H9 (cell line): Measurements from ENCODE around the gene VWA1. TPM values are rescaled to one million over a fixed set of nuclear protein-coding genes. Genes with fewer than 3 reads are reported as not detected.

Source experiments
- DNase-seq: peaks from one replicate; pipeline ENCODE4 v3.0.0-alpha.2; 2017
- H2AFZ ChIP-seq: one replicate; pipeline ENCODE4 v1.6.1; 2013; ENCODE audit warnings: mild to moderate bottlenecking, low read length, control low read depth, moderate library complexity
- H2AK5ac ChIP-seq: 2 replicates; pipeline ENCODE4 v1.6.1; 2013; ENCODE audit warnings: low read length, control low read depth, mixed read lengths; ENCODE audit not compliant: insufficient read length
- H2BK120ac ChIP-seq: one replicate; pipeline ENCODE4 v1.6.1; 2013; ENCODE audit warnings: low read depth, mild to moderate bottlenecking, low read length, control low read depth, inconsistent platforms; ENCODE audit not compliant: poor library complexity, severe bottlenecking
- H2BK12ac ChIP-seq: 2 replicates; pipeline ENCODE4 v1.6.1; 2013; ENCODE audit warnings: low read length, control low read depth, mixed read lengths, low read depth; ENCODE audit not compliant: insufficient read length
- H2BK15ac ChIP-seq: 2 replicates; pipeline ENCODE4 v1.6.1; 2013; ENCODE audit warnings: low read depth, low read length, control low read depth
- H2BK20ac ChIP-seq: one replicate; pipeline ENCODE4 v1.6.1; 2013; ENCODE audit warnings: low read depth, mild to moderate bottlenecking, low read length, control low read depth, inconsistent platforms; ENCODE audit not compliant: poor library complexity, severe bottlenecking
- H2BK5ac ChIP-seq: 2 replicates; pipeline ENCODE4 v1.6.1; 2013; ENCODE audit warnings: low read length, control low read depth, mixed read lengths; ENCODE audit not compliant: insufficient read length
- H3K14ac ChIP-seq: 2 replicates; pipeline ENCODE4 v1.6.1; 2013; ENCODE audit warnings: low read length, control low read depth; ENCODE audit not compliant: insufficient read depth
- H3K18ac ChIP-seq: 2 replicates; pipeline ENCODE4 v1.6.1; 2013; ENCODE audit warnings: low read depth, mild to moderate bottlenecking, mixed read lengths, low read length, control low read depth; ENCODE audit not compliant: insufficient read length
- H3K23ac ChIP-seq: 2 replicates; pipeline ENCODE4 v1.6.1; 2013; ENCODE audit warnings: low read length, control low read depth, mixed read lengths, low read depth; ENCODE audit not compliant: insufficient read length
- H3K23me2 ChIP-seq: 2 replicates; pipeline ENCODE4 v1.6.1; 2013; ENCODE audit warnings: low read depth, mild to moderate bottlenecking, mixed read lengths, low read length, control low read depth; ENCODE audit not compliant: insufficient read length, poor library complexity, severe bottlenecking
- H3K27ac ChIP-seq: 2 replicates; pipeline ENCODE4 v1.5.1; 2013; ENCODE audit warnings: low read length, control low read depth, mixed read lengths, low read depth; ENCODE audit not compliant: insufficient read length
- H3K27me3 ChIP-seq: 2 replicates; pipeline ENCODE4 v1.6.1; 2013; ENCODE audit warnings: low read length, control low read depth, inconsistent platforms; ENCODE audit not compliant: insufficient read depth
- H3K4ac ChIP-seq: 2 replicates; pipeline ENCODE4 v1.6.1; 2013; ENCODE audit warnings: low read depth, mild to moderate bottlenecking, control low read depth, inconsistent platforms, low read length, moderate library complexity
- H3K4me1 ChIP-seq: 2 replicates; pipeline ENCODE4 v1.6.1; 2013; ENCODE audit warnings: low read length, control low read depth, inconsistent platforms; ENCODE audit not compliant: insufficient read depth
- H3K4me2 ChIP-seq: 2 replicates; pipeline ENCODE4 v1.6.1; 2013; ENCODE audit warnings: low read length, control low read depth, mixed read lengths; ENCODE audit not compliant: insufficient read length, insufficient read depth
- H3K56ac ChIP-seq: 2 replicates; pipeline ENCODE4 v1.6.1; 2013; ENCODE audit warnings: low read depth, mild to moderate bottlenecking, mixed read lengths, low read length, control low read depth; ENCODE audit not compliant: insufficient read length
- H3K79me1 ChIP-seq: 2 replicates; pipeline ENCODE4 v1.6.1; 2013; ENCODE audit warnings: low read depth, mild to moderate bottlenecking, moderate library complexity, low read length, control low read depth, inconsistent platforms; ENCODE audit not compliant: insufficient read depth, poor library complexity, severe bottlenecking
- H3K79me2 ChIP-seq: 2 replicates; pipeline ENCODE4 v1.6.1; 2013; ENCODE audit warnings: low read length, control low read depth, inconsistent platforms; ENCODE audit not compliant: insufficient read depth
- H3K9ac ChIP-seq: 2 replicates; pipeline ENCODE4 v1.6.1; 2013; ENCODE audit warnings: low read length, control low read depth, mixed read lengths; ENCODE audit not compliant: insufficient read length; ENCODE audit errors: extremely low read depth
- H3K9me3 ChIP-seq: one replicate; pipeline ENCODE4 v1.6.1; 2013; ENCODE audit warnings: low read depth, low read length, inconsistent platforms; ENCODE audit not compliant: control insufficient read depth
- H3T11ph ChIP-seq: one replicate; pipeline ENCODE4 v1.6.1; 2013; ENCODE audit warnings: mild to moderate bottlenecking, low read length, control low read depth, inconsistent platforms
- H4K20me1 ChIP-seq: one replicate; pipeline ENCODE4 v1.6.1; 2013; ENCODE audit not compliant: control insufficient read depth, insufficient read length, insufficient read depth
- H4K5ac ChIP-seq: 2 replicates; pipeline ENCODE4 v1.6.1; 2013; ENCODE audit warnings: low read depth, mild to moderate bottlenecking, mixed read lengths, low read length, control low read depth; ENCODE audit not compliant: insufficient read length
- H4K8ac ChIP-seq: replicated peaks from 2 replicates; pipeline ENCODE4 v1.6.1; 2013; ENCODE audit warnings: low read length, control low read depth, mixed read lengths, low read depth; ENCODE audit not compliant: insufficient read length
- H4K91ac ChIP-seq: 2 replicates; pipeline ENCODE4 v1.6.1; 2013; ENCODE audit warnings: low read depth, mild to moderate bottlenecking, moderate library complexity, mixed read lengths, low read length, control low read depth; ENCODE audit not compliant: insufficient read length
- H3K27ac Mint-ChIP-seq, 3 experiments: 2 replicates in 2 of 3; 3 replicates in 1 of 3; pipeline ENCODE4 v1.8.0; 2020 to 2021; ENCODE audit warnings: mixed read lengths in 3 of 3, mild to moderate bottlenecking in 1 of 3, moderate library complexity in 1 of 3
- H3K27me3 Mint-ChIP-seq: 2 replicates; pipeline ENCODE4 v1.8.0; 2021; ENCODE audit warnings: low read depth, mild to moderate bottlenecking, moderate library complexity, mixed read lengths
- H3K36me3 Mint-ChIP-seq, 3 experiments: 2 replicates in 2 of 3; 3 replicates in 1 of 3; pipeline ENCODE4 v1.8.0; 2020 to 2021; ENCODE audit warnings: low read depth in 3 of 3, mixed read lengths in 3 of 3; ENCODE audit not compliant: insufficient read depth in 1 of 3
- H3K4me1 Mint-ChIP-seq, 2 experiments: 2 replicates each; pipeline ENCODE4 v1.8.0; 2020; ENCODE audit warnings: mixed read lengths in 2 of 2
- H3K4me3 Mint-ChIP-seq, 2 experiments: 2 replicates in 1 of 2; 3 replicates in 1 of 2; pipeline ENCODE4 v1.8.0; 2020 to 2021; ENCODE audit warnings: mild to moderate bottlenecking in 2 of 2, mixed read lengths in 2 of 2, moderate library complexity in 1 of 2
- H3K9me3 Mint-ChIP-seq, 2 experiments: 2 replicates in 1 of 2; 3 replicates in 1 of 2; pipeline ENCODE4 v1.8.0; 2020; ENCODE audit warnings: mild to moderate bottlenecking in 2 of 2, mixed read lengths in 2 of 2, moderate library complexity in 1 of 2
- CTCF ChIP-seq: fragments of 200-600 bp; sonication (generic); conservative IDR thresholded peaks from 3 replicates; pipeline ENCODE4 v1.8.0; 2021; ENCODE audit warnings: antibody characterized with exemption, mild to moderate bottlenecking
- WGBS: extraction: QIAGEN DNeasy Blood & Tissue Kit; methylation state at CpG from one replicate; pipeline ENCODE4 v1.1.7; 2013; ENCODE audit warnings: missing lambda C conversion rate, low lambda C conversion rate, mixed read lengths; ENCODE audit not compliant: insufficient read length; ENCODE audit errors: extremely low coverage; 5-methylcytosine and 5-hydroxymethylcytosine counted together
- total RNA-seq: library from RNA; stranded (reverse); gene quantifications from 2 replicates; pipeline ENCODE4 v1.2.1, GENCODE V29; 2021

The VWA1 gene
- total RNA-seq, 1 experiment from 2014 or later, result 57.1 TPM

- Histone ChIP-seq H2BK20ac (no peak overlapping the region), H3K4me2 (no peak overlapping the region), H3K79me2 (peaks cover 2% of the 10 kb centered on the region; the same call in 1 of the 2 replicates), H2BK120ac (no peak overlapping the region), H3K23ac (no peak overlapping the region), H4K91ac (no peak overlapping the region), H3K27me3 (no peaks in the 10 kb centered on the region), H2BK12ac (no peak overlapping the region), H3K27ac (no peak overlapping the region), H3K14ac (no peak overlapping the region), H2BK15ac (no peak overlapping the region), H3K56ac (no peak overlapping the region), H3K23me2 (peaks cover 10% of the 10 kb centered on the region), H3K79me1 (no peaks in the 10 kb centered on the region), H4K8ac (no peak overlapping the region), H3K9ac (no peak overlapping the region), H2AK5ac (no peak overlapping the region), H3K4ac (no peak overlapping the region), H3K18ac (no peak overlapping the region), H4K20me1 (no peaks in the 10 kb centered on the region), H3K4me1 (no peaks in the 10 kb centered on the region; the same call in 1 of the 2 replicates), H2BK5ac (no peak overlapping the region), H3K9me3 (no peaks in the 10 kb centered on the region), H3T11ph (no peak overlapping the region), H2AFZ (no peak overlapping the region), H4K5ac (no peak overlapping the region)
- H3K27ac Mint-ChIP-seq, result no peak overlapping the region; a peak in 1 of 7 replicates
- whole genome bisulfite sequencing, result no CpG with 5 or more reads among the region's 82 CpGs
- H3K27me3 Mint-ChIP-seq, result no peaks in the 10 kb centered on the region
- H3K36me3 Mint-ChIP-seq, result peaks cover 0 to 9% (median 3%) of the 10 kb centered on the region in 3 experiments; a peak in 4 of 7 replicates
- TF ChIP-seq CTCF, result no peak
- no peaks in the 10 kb centered on the region for H3K9me3 Mint-ChIP-seq
- no peak for DNase-seq
- no peak overlapping the region for H3K4me3 Mint-ChIP-seq
- peaks cover 10 to 13% of the 10 kb centered on the region in 2 experiments for H3K4me1 Mint-ChIP-seq
Observed at GRCh38 chr1:1439546-1440261, 4.2 kb downstream of the VWA1 start.
